DMS53 treated with DMSO at 0.1 percent for 48 hours (cell line): Measurements from ENCODE around the gene HNRNPC.
"Not testable (repeated sequence)": the region's sequence is repeated elsewhere in the genome, so short reads cannot be mapped to it uniquely, and the experiment has no call there.

Source experiments
- DNase-seq: peaks from one replicate; lab custom pipeline; 2025; ENCODE audit not compliant: unreplicated experiment; lab: John Stamatoyannopoulos, UW

The HNRNPC gene

DNA sequence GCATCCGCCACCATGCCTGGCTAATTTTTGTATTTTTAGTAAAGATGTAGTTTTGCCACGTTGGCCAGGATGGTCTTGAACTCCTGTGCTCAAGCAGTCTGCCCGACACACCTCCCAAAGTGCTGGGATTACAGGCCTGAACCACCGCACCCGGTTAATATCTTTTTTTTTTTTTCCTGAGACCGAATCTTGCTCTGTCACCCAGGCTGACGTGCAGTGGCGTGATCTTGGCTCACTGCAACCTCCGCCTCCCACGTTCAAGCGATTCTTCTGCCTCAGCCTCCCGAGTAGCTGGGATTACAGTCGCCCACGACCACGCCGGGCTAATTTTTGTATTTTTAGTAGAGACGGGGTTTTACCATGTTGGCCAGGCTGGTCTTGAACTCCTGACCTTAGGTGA is 3.4 kb upstream of the HNRNPC start:
- not testable (repeated sequence) for DNase-seq

DNA sequence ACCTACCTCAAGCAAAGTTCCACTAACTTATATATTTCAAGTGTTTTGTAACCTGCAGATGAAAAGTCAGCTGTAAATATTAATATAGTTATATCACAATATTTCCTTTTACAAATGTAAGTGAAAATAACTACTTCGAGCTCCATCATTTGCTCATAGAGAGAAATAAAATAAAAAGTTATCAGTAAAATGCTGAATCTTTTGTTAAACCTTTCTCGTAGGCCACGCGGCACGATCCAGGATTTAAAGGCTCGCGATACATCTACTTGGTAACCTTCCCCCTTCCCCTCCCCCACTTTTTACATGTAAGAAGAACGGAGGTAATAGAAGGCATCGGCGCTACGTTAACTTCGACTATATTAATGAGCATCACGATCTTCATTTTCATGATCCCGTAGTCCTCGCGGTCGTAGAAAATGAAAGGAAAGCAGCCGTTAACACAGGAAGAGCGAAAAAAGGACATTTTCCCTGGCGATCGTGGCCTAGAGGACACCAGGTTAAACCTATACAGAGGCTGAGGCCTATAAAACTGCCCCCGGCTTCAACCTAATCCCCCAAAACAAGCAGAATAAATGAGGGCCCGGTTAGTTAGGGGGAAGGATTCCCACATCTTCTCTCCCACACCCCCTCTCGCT is 508 bp downstream of the HNRNPC start:
- DNase-seq = no peak

DNA sequence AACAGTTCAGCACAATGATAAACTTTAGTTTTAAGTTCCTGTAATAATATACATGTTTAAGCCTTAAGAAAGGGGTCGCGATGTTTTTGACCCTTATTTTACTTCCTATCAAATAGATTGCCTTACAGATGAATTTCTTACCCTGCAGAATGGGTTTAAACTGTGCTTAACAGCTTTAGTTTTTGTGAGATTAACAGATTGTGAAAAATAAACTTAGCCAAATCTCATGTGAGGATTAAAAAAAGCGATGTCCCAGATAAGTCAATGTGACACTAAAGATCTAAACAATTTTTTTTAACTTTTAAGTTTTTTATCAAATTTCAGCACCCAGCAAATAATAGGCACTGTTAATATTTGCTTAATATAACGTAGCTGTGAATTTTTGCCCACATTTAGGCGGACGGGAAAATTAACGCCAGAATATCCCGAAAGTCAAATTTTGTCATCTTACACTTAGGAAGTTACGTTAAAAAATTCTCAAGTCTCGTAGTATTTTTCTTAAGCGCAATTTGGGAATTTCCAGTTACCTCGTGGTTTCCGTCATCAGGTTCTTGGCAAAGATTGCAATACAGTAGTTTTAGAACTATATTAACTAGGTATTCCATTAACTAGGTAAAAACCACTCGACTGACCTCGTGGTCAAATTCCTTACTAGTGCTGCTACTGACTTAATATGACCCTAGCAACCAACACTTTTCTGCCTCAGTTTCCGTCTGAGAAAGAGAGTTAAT is 1.2 kb downstream of the HNRNPC start:
- no peak for DNase-seq

DNA sequence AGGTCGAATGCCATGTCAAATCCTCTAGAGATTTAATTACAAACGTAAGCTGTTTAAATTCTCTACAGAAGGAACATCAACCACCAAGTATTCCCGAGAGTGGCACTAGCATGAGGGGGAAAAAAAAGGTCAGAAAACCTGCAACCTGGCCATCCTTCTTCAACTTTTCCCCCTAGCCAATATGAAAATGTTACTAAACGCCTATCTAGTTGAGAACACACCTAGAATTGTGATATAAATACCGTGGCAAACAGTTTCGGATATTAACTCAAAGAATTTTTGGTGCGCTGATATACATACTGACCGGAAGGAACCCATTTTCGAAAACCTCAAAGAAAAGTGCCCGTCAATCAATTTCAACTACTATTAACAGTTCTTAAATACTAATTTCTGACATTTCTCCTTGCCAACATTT is 1.8 kb downstream of the HNRNPC start:
- no peak for DNase-seq

DNA sequence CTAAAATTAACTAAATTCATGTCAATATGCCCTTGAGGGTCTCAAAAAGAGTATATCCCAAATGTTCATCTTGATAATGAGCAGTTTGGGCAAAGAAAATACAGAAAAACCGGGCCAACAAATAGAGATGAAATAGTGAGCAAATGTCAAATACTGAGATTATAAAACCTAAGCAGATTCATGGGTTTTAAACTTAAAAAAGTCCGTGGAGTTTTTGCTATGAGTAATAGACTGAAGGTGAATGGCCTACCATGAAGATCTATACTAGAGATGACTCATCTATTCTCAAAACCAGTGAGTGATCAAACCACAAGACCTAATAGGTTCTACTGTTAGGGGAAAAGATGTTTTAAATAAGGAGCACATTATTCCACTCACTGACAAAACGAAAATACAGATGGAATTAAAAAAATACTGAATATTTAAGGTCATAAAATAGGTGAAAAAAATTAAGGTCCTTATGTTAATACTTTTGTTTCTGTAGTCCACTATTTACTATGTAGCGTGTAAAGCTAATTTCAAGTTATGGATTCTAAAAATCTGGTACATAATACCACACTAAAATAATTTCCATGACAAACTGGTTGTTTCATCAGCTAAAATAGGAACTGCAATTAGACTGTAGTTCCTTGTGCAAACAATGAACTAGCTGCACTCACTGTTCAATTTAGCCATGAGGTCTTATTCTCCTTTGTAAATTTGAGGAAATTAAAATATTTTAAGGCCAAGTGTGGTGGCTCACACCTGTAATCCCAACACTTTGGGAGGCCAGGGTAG is 5.0 kb downstream of the HNRNPC start:
- DNase-seq = no peak

DNA sequence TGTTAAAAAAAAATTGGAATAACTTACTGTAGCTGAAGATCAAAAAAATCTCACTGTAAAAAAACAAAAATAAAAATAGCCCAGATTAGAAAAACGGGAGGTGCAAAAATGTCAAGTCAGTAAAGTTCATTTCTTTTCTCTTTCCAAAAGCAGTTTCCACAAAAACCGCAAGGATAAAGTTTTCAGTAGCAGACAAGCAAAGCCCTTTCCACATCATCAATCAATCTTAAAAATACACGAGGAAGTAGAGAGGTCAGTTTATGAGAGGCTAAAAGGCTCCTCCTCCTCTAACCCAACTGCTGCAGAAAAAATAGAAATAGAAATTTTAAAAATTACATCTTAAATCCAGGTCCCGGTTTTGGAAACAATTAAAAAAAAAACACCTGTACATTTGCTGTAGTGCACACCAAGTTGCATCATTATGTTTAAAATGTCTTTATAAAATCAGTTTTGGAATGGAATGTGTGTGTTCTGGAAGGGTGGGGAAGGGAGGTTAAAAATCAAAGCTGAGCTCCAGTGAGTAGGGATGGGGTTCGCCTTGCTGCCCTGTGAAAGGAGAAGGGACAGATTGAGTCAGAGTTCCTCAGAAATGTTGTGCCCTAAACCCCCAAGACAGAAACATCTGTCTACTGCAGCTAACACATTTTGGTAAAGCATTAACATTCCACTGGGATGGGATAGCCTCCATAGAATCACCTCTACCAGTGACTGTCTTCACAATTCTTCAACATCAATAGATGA is 5.8 kb downstream of the HNRNPC start:
- DNase-seq = no peak

DNA sequence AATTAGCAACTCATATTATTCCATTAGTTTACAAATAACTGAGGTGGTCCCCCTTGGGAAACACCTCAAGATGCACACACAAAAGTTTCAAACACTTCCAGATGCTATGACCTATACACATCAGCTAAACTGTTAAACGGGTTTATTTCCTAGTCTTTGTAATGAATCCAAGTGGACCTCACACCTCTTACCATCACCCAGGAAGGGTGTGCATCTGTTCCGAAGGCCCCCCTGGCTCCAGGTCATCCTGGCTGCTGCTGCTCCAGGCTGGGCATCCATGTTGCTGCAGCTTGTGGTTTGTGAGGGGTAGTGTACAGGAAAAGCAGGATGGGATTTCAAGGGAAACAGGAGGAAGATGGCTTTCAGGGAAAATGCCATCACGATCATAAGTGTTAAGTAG is 6.8 kb downstream of the HNRNPC start:
- DNase-seq = no peak

DNA sequence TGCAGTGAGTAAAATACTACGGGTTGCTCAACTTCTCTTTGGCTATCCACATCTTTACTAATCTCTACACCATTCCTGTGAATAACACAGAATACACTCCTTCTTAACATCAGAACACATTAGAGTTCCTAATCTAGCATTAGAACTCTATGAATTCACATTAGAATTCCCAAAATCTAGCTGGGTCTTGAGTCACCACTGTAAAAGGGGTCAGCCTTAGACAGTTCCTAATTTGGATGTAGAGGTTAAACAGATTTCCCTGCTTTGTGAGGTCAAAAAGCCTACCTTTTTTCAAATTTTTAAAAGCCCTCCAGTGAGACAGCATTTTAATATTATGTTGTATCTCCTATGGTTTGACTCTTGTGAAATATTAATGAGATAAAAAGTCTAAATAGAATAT is 7.4 kb downstream of the HNRNPC start:
- DNase-seq = no peak

DNA sequence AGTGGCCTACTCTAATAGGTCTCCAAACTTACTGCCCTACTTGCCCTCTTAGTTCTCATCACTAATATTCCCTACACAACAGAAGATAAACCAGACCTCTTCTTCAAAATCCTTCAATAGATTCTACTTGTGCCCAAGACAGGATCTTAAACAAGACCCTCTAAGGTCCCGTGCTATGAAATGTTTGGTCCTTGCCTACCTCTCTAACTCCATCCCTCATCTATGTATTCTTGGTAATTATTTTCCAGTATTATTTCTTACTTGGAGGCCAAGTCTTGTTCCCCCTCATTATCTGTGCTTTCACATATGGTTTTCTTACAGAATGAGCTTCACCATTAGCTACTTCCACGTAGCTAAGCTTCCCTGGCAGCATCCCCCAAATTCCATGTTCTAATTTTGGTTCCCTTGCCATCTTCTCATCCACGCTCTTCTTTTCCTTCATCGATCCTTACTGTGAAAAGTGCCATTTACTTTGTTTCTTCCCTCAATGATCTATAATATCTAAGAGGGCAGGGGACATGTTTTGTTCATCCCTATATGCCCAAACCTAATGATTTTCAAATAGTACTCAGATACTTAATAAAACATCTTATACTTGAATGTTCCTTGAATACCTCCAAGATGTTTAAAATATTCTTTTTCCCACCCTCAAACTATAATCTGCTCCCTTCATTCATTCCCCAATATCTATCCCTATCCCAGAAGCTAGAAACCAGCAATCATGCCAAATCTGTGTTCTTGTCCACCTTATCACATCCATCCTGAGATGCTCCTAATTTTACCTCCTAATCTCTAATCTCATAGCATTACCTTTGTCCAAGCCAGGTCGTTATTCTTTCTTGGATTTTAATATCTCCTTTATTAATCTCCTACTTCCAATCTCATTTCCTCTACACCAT is 10.1 kb downstream of the HNRNPC start:
- no peak for DNase-seq

DNA sequence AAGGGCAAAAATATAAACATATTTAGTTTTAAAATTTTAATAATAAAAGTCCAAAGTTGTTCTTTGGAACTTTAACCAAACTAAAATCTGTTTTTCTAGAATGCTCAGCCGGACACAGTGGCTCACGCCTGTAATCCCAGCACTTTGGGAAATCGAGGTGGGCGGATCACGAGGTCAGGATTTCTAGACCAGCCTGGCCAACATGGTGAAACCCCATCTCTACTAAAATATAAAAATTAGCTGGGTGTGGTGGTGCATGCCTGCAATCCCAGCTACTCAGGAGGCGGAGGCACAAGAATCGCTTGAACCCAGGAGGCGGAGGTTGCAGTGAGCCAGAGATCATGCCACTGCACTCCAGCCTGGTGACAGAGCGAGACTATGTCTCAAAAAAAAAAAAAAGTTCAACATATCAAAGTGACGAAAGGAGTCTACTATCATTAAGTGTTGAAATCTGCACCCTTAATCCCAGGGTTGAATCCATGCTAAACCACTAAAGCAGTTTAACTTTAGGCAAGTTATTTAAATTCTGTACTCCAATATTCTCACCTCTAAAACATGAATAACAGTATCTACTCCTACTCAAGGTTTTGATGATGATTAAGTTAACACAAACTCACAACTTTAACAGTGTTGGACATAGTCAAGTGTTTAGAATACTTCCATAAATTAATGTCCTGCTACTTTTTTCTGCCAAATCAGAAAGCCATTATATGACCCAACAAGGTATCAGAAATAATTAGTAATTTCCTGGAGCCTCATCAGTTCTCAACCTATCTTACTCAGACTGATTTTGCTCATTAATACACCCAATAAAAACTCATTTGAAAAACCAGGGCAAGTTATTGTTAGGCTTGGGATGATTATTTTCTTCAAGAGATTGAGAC is 11.0 kb downstream of the HNRNPC start:
- no peak for DNase-seq

DNA sequence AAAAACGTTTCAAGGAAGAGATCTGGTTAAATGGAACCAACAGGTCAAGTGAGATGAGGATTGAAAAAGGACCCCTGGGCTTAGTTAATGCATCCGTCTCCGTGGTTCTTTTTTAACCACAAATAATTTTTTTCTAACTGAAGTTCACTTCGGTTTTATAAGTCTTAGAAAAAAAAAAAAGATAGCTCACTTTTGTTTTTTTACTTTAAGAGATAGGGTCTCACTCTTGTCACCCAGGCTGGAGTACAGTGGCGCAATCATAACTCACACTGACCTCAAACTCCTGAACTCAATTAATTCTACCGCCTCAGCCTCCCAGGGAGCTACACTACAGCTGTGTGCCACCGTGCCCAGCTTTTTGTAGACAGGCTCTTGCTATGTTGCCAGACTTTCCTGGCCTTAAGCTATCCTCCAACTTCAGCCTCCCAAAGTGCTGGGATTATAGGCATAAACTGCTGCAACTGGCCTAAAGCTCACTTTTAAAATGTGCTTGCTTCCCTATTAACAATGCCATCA is 11.8 kb downstream of the HNRNPC start:
- no peak for DNase-seq

DNA sequence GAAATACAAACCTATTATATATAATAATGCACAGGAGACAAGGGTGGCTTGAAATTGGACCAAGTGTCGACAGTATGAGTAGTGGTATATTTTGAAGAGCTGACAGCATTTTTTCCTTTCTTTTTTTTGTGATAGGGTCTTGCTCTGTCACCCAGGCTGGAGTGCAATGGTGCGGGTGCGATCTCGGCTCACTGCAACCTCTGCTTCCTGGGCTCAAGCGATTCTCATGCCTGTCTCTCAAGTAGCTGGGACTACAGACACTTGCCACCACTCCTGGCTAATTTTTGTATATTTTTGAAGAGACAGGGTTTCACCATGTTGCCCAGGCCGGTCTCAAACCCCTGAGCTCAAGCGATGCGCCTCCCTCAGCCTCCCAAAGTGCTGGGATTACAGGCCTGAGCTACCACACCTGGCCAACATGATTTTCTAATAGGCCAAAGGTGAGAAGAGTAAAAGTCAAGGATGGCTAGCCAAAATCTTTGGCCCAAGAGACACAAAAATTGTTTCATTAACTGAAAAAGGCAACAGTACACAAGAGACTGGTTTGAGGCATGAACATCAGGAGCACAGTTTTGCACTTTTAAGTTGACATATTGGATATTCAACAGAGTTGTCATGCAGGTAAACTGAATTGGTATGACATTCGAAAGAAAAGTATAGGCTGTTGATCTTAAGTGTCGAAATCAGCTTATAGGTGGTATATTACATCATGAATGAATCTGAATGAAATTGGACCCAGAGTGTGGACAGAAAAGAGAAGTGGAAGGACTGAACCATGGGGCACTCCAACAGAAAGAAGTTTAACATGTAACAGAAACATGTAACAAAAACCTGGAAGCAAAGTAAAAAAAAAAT is 12.5 kb downstream of the HNRNPC start:
- DNase-seq = no peak

DNA sequence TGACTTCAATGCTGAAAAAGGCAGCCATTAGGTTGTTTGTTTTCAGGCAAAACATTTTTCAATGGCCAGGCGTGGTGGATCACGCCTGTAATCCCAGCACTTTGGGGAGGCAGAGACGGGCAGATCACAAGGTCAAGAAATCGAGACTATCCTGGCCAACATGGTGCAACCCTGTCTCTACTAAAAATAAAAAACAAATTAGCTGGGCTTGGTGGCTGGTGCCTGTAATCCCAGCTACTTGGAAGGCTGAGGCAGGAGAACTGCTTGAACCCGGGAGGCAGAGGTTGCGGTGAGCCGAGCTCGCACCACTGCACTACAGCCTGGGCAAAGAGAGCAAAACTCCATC is 13.2 kb downstream of the HNRNPC start:
- not testable (repeated sequence) for DNase-seq

DNA sequence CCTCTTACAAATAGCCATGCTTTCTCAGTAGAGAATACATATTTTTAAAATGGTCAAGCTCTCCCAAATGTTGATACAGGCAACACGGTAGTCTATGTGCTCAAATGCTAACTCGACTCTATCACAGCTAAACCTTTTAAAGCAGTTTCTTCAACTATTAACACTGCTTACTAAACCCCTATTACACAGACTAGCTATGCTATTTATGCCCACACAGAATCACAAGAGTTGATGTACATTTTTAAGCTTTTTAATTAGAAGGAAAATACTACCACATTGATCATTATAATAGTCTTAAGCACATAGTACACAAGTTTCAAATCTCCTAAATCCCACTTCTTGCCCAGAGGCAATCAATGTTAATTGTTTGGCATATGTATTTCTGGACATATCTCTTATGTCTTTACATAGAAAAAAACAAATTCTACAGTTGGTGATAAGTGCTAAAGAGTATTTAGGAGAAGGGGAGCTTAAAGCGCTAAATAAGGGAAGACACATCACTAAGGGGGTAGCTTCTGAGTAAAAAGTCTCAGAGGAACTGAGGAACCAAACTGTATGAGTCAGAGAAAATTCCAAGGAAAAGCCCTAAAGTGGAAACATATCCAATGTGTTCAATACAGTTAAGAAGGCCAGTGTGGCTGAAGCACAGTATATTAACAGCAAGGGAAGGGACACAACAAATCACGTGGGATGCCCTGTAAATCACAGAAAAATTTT is 13.7 kb downstream of the HNRNPC start:
- DNase-seq = no peak

DNA sequence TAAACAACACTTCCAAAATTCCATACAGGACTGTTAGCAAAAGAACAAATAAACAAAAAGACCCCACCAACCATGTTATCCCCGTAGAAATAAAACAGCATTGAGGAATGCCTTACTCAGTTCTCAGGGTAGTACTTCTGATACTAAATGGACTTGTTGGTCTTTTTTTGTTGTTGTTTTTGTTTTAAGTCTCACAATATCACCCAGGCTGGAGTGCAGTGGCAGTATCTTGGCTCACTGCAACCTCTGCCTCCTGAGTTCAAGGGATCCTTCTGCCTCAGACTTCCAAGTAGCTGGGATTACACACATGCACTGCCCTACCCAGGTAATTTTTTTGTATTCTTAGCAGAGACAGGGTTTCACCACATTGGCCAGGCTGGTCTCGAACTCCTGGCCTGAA is 17.1 kb downstream of the HNRNPC start:
- no peak for DNase-seq

DNA sequence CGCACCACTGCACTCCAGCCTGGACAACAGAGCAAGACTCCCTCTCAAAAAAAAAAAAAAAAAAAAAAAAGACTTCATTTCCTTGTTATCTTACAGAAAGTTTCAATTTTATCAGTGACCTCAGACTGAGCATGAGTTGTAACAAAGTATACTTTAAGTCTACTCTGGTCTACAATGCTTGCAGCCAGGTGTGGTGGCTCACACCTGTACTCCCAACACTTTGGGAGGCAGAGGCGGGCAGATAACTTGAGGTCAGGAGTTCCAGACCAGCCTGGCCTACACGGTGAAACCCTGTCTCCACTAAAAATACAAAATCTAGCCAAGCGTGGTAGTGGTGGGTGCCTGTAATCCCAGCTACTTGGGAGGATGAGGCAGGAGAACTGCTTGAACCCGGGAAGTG is 18.0 kb downstream of the HNRNPC start:
- DNase-seq = no peak

DNA sequence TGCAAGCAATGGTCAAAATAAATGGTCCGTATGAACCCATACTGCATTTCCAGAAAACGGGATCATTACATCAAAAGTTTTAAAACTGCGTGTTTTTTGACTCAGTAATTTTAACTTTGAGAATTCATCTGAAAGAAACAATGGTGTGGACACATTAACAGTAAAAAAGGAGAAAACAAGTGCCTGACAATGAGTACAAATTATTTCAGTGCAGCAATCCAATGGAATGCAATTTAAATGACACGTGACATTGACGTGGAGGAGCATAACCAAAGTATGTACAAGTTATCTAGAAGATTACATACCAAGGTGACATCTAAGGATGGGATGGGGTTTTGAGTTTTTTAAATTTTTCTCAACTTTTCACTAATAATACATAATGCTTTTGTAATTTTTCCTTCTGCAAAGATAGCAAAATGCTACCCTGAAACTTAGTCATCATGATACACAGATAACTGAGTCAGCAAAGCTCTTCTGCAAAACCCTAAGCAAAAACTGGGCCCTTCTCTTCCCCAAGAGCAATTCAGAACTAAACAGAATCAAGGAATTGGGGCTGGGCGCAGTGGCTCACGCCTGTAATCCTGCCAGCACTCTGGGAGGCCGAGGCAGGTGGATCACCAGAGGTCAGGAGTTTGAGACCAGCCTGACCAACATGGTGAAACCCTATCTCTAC is 20.4 kb downstream of the HNRNPC start:
- no peak for DNase-seq
